Stimulated activated effector memory CD8-positive, alpha-beta T cell treated with anti-CD3 and anti-CD28 coated beads, Interleukin-12 subunit alpha, Interleukin-12 subunit beta, amount 100 ng/mL, for 72 hours (primary cell): ENCODE data around the gene TRIM28.

Source experiments
- ATAC-seq: fragments of 150-1000 bp; cut with Tn5 transposase; 2 replicates; pipeline ENCODE4 v1.10.0; 2021
- DNase-seq, 2 donors: peaks; one replicate each; pipeline ENCODE4 v3.0.0; 2021 to 2022; ENCODE audit warnings: low spot score in 2 of 2
- H3K27ac Mint-ChIP-seq: one replicate; pipeline ENCODE4 v1.8.0; 2022; ENCODE audit warnings: mild to moderate bottlenecking, mixed read lengths
- H3K36me3 Mint-ChIP-seq: one replicate; pipeline ENCODE4 v1.8.0; 2022; ENCODE audit warnings: mild to moderate bottlenecking, mixed read lengths
- H3K4me1 Mint-ChIP-seq: one replicate; pipeline ENCODE4 v1.8.0; 2022; ENCODE audit warnings: mixed read lengths
- H3K4me3 Mint-ChIP-seq: one replicate; pipeline ENCODE4 v1.8.0; 2022; ENCODE audit warnings: mild to moderate bottlenecking, mixed read lengths
- H3K9me3 Mint-ChIP-seq: one replicate; pipeline ENCODE4 v1.8.0; 2022; ENCODE audit warnings: mixed read lengths

Gene TRIM28

GRCh38 chr19:58560007-58560887 lies 16.4 kb downstream of the TRIM28 start:
- DNase-seq (no peak), ATAC-seq (no peak)
- Mint-ChIP-seq H3K9me3 (no peaks in the 10 kb centered on the region), H3K4me3 (peak overlapping the region; percentile 98), H3K36me3 (peaks cover 49% of the 10 kb centered on the region), H3K27ac (peak overlapping the region; percentile 100), H3K4me1 (peaks cover 74% of the 10 kb centered on the region)

- ATAC-seq (no peak), DNase-seq (no peak)
- peaks cover 43% of the 10 kb centered on the region for H3K36me3 Mint-ChIP-seq
- H3K4me1 Mint-ChIP-seq, result peaks cover 68% of the 10 kb centered on the region
- no peaks in the 10 kb centered on the region for H3K9me3 Mint-ChIP-seq
- peak overlapping the region; percentile 75 for H3K4me3 Mint-ChIP-seq
- H3K27ac Mint-ChIP-seq, result no peak overlapping the region
Measured at GRCh38 chr19:58560921-58561320, 17.1 kb downstream of the TRIM28 start.

GRCh38 chr19:58561373-58562121 lies 17.7 kb downstream of the TRIM28 start:
- ATAC-seq (no peak), DNase-seq (no peak)

GRCh38 chr19:58562122-58563033 lies 18.5 kb downstream of the TRIM28 start:
- no peak for DNase-seq

More at GRCh38 chr19:58561373-58562121, 17.7 kb downstream of the TRIM28 start:
- peak overlapping the region; percentile 34 for H3K27ac Mint-ChIP-seq
- no peaks in the 10 kb centered on the region for H3K9me3 Mint-ChIP-seq
- peak overlapping the region; percentile 75 for H3K4me3 Mint-ChIP-seq
- H3K36me3 Mint-ChIP-seq, result peaks cover 36% of the 10 kb centered on the region
- H3K4me1 Mint-ChIP-seq, result peaks cover 62% of the 10 kb centered on the region

GRCh38 chr19:58563034-58563573 lies 19.2 kb downstream of the TRIM28 start:
- H3K4me3 Mint-ChIP-seq, result peak overlapping the region; percentile 75
- peaks cover 48% of the 10 kb centered on the region for H3K4me1 Mint-ChIP-seq
- DNase-seq, result no peak
- peaks cover 21% of the 10 kb centered on the region for H3K36me3 Mint-ChIP-seq
- ATAC-seq, result no peak
- peak overlapping the region; percentile 29 for H3K27ac Mint-ChIP-seq
- no peaks in the 10 kb centered on the region for H3K9me3 Mint-ChIP-seq

More at GRCh38 chr19:58562122-58563033, 18.5 kb downstream of the TRIM28 start:
- Mint-ChIP-seq H3K4me1 (peaks cover 54% of the 10 kb centered on the region), H3K27ac (peak overlapping the region; percentile 34), H3K9me3 (no peaks in the 10 kb centered on the region), H3K4me3 (peak overlapping the region; percentile 75), H3K36me3 (peaks cover 28% of the 10 kb centered on the region)
- peak; percentile 2 for ATAC-seq

- no peak for DNase-seq
- peaks cover 53% of the 10 kb centered on the region for H3K4me1 Mint-ChIP-seq
- no peak for ATAC-seq
- peak overlapping the region; percentile 75 for H3K4me3 Mint-ChIP-seq
- H3K36me3 Mint-ChIP-seq, result peaks cover 18% of the 10 kb centered on the region
- peak overlapping the region; percentile 29 for H3K27ac Mint-ChIP-seq
- no peaks in the 10 kb centered on the region for H3K9me3 Mint-ChIP-seq
Measured at GRCh38 chr19:58563823-58564222, 20.0 kb downstream of the TRIM28 start.

- no peak overlapping the region for H3K4me3 Mint-ChIP-seq
- H3K27ac Mint-ChIP-seq, result no peak overlapping the region
- no peaks in the 10 kb centered on the region for H3K9me3 Mint-ChIP-seq
- ATAC-seq, result no peak
- DNase-seq, result no peak
- peaks cover 30% of the 10 kb centered on the region for H3K4me1 Mint-ChIP-seq
- peaks cover 7% of the 10 kb centered on the region for H3K36me3 Mint-ChIP-seq
Measured at GRCh38 chr19:58566989-58567388, 23.1 kb downstream of the TRIM28 start.

- peaks cover 20% of the 10 kb centered on the region for H3K36me3 Mint-ChIP-seq
- H3K27ac Mint-ChIP-seq, result peak overlapping the region; percentile 47
- no peak for ATAC-seq
- H3K9me3 Mint-ChIP-seq, result no peaks in the 10 kb centered on the region
- peaks cover 35% of the 10 kb centered on the region for H3K4me1 Mint-ChIP-seq
- DNase-seq, result no peak
- H3K4me3 Mint-ChIP-seq, result no peak overlapping the region
Measured at GRCh38 chr19:58568453-58569130, 24.7 kb downstream of the TRIM28 start.

- Mint-ChIP-seq H3K4me3 (no peak overlapping the region), H3K9me3 (no peaks in the 10 kb centered on the region), H3K27ac (peak overlapping the region; percentile 47), H3K36me3 (peaks cover 27% of the 10 kb centered on the region), H3K4me1 (peaks cover 38% of the 10 kb centered on the region)
- no peak for DNase-seq
- ATAC-seq, result no peak
Measured at GRCh38 chr19:58569191-58569942, 25.5 kb downstream of the TRIM28 start.

GRCh38 chr19:58569943-58570670 lies 26.2 kb downstream of the TRIM28 start:
- DNase-seq (no peak), ATAC-seq (no peak)
- Mint-ChIP-seq H3K27ac (peak overlapping the region; percentile 47), H3K4me1 (peaks cover 41% of the 10 kb centered on the region), H3K4me3 (no peak overlapping the region), H3K9me3 (no peaks in the 10 kb centered on the region), H3K36me3 (peaks cover 31% of the 10 kb centered on the region)

GRCh38 chr19:58570770-58571574 lies 27.1 kb downstream of the TRIM28 start:
- DNase-seq, result no peak
- Mint-ChIP-seq H3K27ac (no peak overlapping the region), H3K4me3 (no peak overlapping the region), H3K4me1 (peaks cover 46% of the 10 kb centered on the region), H3K9me3 (no peaks in the 10 kb centered on the region), H3K36me3 (peaks cover 40% of the 10 kb centered on the region)
- ATAC-seq, result no peak

- ATAC-seq, result no peak
- Mint-ChIP-seq H3K36me3 (peaks cover 40% of the 10 kb centered on the region), H3K4me1 (peaks cover 47% of the 10 kb centered on the region), H3K27ac (no peak overlapping the region), H3K9me3 (no peaks in the 10 kb centered on the region), H3K4me3 (peak overlapping the region; percentile 98)
- no peak for DNase-seq
Measured at GRCh38 chr19:58571575-58571947, 27.7 kb downstream of the TRIM28 start.
